Measurements from ENCODE around the gene THY1.
"Not testable (repeated sequence)": the region's sequence is repeated elsewhere in the genome, so short reads cannot be mapped to it uniquely, and the experiment has no call there.

THY1 gene

DNA sequence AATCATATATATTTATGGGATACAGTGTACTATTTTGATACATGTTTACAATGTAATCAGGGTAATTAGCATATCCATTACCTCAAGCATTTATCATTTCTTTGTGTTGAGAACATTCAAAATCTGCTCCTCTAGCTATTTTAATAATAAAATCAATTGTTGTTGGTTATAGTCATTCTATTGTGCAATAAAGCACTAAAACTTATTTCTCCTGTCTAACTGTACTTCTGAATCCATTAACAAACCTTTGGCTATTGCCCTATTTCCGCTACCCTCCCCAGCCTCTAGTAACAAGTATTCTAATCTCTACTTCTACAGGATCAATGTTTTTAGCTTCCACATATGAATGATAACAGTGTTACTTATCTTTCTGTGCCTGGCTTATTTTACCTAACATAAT lies 26.1 kb downstream of the THY1 start:
- Histone ChIP-seq H3K9ac (ENCODE audit: low read length in 5 of 5) (no peak overlapping the region), H3K27ac (ENCODE audit: low read depth, low read length) (no peak overlapping the region), H3K9me3 (ENCODE audit: control insufficient read depth in 5 of 5, low read length in 5 of 5) (peaks cover 3 to 27% (median 10%) of the 10 kb centered on the region in 5 donors), H3K4me1 (ENCODE audit: control insufficient read depth in 5 of 5, insufficient read depth in 5 of 5, low read length in 5 of 5) (no peaks in the 10 kb centered on the region), H3K36me3 (ENCODE audit: control insufficient read depth in 5 of 5, insufficient read depth in 5 of 5, low read length in 5 of 5) (no peaks in the 10 kb centered on the region), H3K27me3 (ENCODE audit: control insufficient read depth in 5 of 5, insufficient read depth in 4 of 5, low read length in 5 of 5) (no peaks in the 10 kb centered on the region), H3K4me3 (ENCODE audit: low read depth in 1 of 5, low read length in 5 of 5) (no peak overlapping the region)

DNA sequence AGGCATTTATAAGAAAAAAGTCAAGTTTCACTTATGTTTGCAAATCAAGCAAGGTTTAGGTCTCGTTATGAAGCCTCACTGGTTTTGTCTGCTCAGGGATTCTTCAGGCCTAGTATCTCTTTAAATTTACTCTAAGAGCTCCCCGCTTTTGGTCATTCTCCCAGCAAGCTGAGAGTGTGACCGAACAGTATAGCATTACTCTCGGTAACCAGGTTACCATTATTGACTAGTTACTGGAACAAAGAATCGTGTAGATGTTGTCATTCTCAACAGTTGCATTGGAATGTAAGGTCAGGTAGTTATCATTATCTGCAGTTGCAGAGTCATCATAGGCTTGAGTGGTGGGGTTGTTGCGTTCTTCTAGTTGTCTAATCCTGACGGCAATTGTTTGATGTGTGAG lies 31.7 kb downstream of the THY1 start:
- Histone ChIP-seq H3K27ac (ENCODE audit: low read depth, low read length) (no peak overlapping the region), H3K36me3 (ENCODE audit: control insufficient read depth in 5 of 5, insufficient read depth in 5 of 5, low read length in 5 of 5) (no peaks in the 10 kb centered on the region), H3K9ac (ENCODE audit: low read length in 5 of 5) (no peak overlapping the region), H3K4me1 (ENCODE audit: control insufficient read depth in 5 of 5, insufficient read depth in 5 of 5, low read length in 5 of 5) (no peaks in the 10 kb centered on the region), H3K9me3 (ENCODE audit: control insufficient read depth in 5 of 5, low read length in 5 of 5) (no peaks in the 10 kb centered on the region), H3K4me3 (ENCODE audit: low read depth in 1 of 5, low read length in 5 of 5) (no peak overlapping the region), H3K27me3 (ENCODE audit: control insufficient read depth in 5 of 5, insufficient read depth in 4 of 5, low read length in 5 of 5) (peaks cover 0 to 2% (median 0%) of the 10 kb centered on the region in 5 donors)

DNA sequence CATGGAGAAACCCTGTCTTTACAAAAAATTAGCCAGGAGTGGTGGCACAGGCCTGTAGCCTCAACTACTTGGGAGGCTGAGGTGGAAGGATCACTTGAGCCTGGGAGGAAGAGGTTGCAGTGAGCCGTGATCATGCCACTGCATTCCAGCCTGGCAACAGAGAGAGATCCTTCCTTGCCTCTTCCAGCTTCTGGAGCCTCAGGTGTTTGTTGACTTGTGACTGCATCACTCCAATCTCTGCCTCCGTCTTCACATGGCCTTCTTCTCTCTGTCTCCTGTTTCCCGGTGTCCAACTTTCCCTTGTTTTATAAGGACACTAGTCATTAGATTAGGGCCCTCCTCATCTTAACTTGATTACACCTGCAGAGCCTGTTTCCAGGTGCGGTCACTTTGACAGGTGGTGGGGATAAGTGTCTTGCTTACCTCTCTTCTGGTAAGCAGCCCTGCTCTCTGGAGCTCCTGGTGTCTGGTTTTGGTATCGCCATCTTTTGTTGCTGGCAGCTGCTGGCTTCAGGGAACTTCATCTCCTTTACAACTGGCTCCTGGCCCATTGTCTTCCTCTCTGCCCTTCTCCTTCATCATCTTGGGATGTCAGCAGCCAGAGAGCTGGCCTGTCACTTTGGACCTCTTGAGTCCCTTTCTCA lies 33.2 kb downstream of the THY1 start:
- Histone ChIP-seq H3K27ac (ENCODE audit: low read depth, low read length) (no peak overlapping the region), H3K36me3 (ENCODE audit: control insufficient read depth in 5 of 5, insufficient read depth in 5 of 5, low read length in 5 of 5) (no peaks in the 10 kb centered on the region), H3K4me3 (ENCODE audit: low read depth in 1 of 5, low read length in 5 of 5) (no peak overlapping the region), H3K4me1 (ENCODE audit: control insufficient read depth in 5 of 5, insufficient read depth in 5 of 5, low read length in 5 of 5) (no peaks in the 10 kb centered on the region), H3K9me3 (ENCODE audit: control insufficient read depth in 5 of 5, low read length in 5 of 5) (no peaks in the 10 kb centered on the region), H3K9ac (ENCODE audit: low read length in 5 of 5) (no peak overlapping the region), H3K27me3 (ENCODE audit: control insufficient read depth in 5 of 5, insufficient read depth in 4 of 5, low read length in 5 of 5) (peaks cover 0 to 2% (median 0%) of the 10 kb centered on the region in 5 donors)

DNA sequence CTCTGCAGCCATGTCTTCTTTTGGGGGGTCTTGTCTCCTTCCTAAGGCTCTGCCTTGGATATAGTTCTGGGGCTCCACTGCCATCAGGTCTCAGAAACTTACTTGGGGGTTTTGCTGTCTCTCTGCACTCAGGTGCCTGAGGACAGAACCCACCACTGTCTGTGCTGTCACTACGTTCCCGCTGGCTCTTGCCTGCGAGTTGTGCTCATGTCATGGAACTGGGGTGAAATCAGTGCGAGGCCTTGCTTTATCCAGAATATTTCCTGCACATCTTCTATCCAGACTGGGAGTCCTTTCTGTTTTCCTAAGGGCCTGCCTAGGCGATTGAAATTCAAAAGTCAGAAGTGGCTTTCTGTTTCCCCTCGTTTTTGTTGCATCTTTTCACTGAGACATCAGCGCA lies 34.9 kb downstream of the THY1 start:
- Histone ChIP-seq H3K4me1 (ENCODE audit: control insufficient read depth in 5 of 5, insufficient read depth in 5 of 5, low read length in 5 of 5) (no peaks in the 10 kb centered on the region), H3K27ac (ENCODE audit: low read depth, low read length) (no peak overlapping the region), H3K27me3 (ENCODE audit: control insufficient read depth in 5 of 5, insufficient read depth in 4 of 5, low read length in 5 of 5) (peaks cover 0 to 2% (median 0%) of the 10 kb centered on the region in 5 donors), H3K9me3 (ENCODE audit: control insufficient read depth in 5 of 5, low read length in 5 of 5) (no peaks in the 10 kb centered on the region), H3K4me3 (ENCODE audit: low read depth in 1 of 5, low read length in 5 of 5) (no peak overlapping the region), H3K36me3 (ENCODE audit: control insufficient read depth in 5 of 5, insufficient read depth in 5 of 5, low read length in 5 of 5) (no peaks in the 10 kb centered on the region), H3K9ac (ENCODE audit: low read length in 5 of 5) (no peak overlapping the region)

DNA sequence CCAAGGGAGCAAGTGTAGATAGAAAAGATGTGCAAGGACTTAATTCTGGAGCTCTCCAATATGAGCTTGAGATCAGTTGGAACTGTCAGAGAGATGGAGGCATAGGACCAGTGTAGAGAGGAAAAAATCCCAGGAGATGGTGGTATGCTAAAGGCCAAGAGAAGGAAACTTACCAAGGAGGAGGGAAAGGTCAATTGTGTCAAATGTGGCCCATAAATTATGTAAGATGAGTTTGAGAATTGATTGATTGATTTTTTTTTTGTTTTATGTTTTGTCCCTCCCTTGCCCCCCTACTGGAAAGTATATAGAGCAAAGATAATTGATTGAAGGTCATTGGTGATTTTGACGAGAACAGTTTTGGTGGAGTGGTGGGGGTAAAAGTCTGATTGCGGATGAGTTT lies 38.6 kb downstream of the THY1 start:
- no peaks in the 10 kb centered on the region for H3K27me3 ChIP-seq (ENCODE audit: control insufficient read depth in 5 of 5, insufficient read depth in 4 of 5, low read length in 5 of 5)
- H3K4me3 ChIP-seq (ENCODE audit: low read depth in 1 of 5, low read length in 5 of 5), result no peak overlapping the region
- H3K9ac ChIP-seq (ENCODE audit: low read length in 5 of 5), result no peak overlapping the region
- no peak overlapping the region for H3K27ac ChIP-seq (ENCODE audit: low read depth, low read length)
- no peaks in the 10 kb centered on the region for H3K9me3 ChIP-seq (ENCODE audit: control insufficient read depth in 5 of 5, low read length in 5 of 5)
- H3K36me3 ChIP-seq (ENCODE audit: control insufficient read depth in 5 of 5, insufficient read depth in 5 of 5, low read length in 5 of 5), result no peaks in the 10 kb centered on the region
- peaks cover 2 to 18% (median 14%) of the 10 kb centered on the region in 5 donors for H3K4me1 ChIP-seq (ENCODE audit: control insufficient read depth in 5 of 5, insufficient read depth in 5 of 5, low read length in 5 of 5)

DNA sequence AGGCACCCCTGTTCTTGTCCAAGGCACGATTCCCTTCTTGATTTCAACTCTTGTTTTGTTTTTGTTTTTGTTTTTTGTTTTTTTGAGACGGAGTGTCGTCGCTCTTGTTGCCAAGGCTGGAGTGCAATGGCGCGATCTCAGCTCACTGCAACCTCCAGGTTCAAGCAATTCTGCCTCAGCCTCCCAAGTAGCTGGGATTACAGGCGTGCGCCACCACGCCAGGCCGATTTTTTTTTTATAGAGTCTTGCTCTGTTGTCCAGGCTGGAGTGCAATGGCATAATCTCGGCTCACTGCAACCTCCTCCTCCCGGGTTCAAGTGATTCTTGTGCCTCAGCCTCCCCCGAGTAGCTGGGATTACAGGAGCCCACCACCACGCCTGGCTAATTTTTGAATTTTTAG lies 40.5 kb downstream of the THY1 start:
- H3K36me3 ChIP-seq (ENCODE audit: control insufficient read depth in 5 of 5, insufficient read depth in 5 of 5, low read length in 5 of 5); H3K27ac ChIP-seq (ENCODE audit: low read depth, low read length); H3K9me3 ChIP-seq (ENCODE audit: control insufficient read depth in 5 of 5, low read length in 5 of 5); H3K9ac ChIP-seq (ENCODE audit: low read length in 5 of 5); H3K27me3 ChIP-seq (ENCODE audit: control insufficient read depth in 5 of 5, insufficient read depth in 4 of 5, low read length in 5 of 5): not testable (repeated sequence)
- peaks cover 2 to 18% (median 14%) of the 10 kb centered on the region in 5 donors for H3K4me1 ChIP-seq (ENCODE audit: control insufficient read depth in 5 of 5, insufficient read depth in 5 of 5, low read length in 5 of 5)
- H3K4me3 ChIP-seq (ENCODE audit: low read depth in 1 of 5, low read length in 5 of 5), result peak overlapping the region in 1 of 5 donors; percentile 64

DNA sequence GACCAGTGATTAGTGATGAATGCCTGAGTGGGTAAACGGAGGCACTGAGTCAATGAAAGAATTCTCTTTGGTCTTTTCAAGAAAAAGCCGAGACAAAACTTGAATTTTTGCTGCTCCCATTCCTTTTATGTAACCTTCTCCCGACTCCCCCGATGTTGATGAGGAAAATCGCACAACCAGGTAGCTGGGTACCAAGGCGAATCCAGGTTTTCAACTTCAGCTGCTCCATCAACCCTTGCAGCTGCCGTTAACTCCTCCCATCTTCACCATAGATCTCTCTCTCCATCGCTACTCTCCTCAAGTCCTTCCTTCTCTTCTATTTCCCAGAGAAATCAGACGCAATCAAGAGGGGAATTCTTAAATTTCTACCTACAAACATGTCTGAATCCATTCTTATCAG lies 40.9 kb downstream of the THY1 start:
- no peak overlapping the region for H3K27ac ChIP-seq (ENCODE audit: low read depth, low read length)
- no peaks in the 10 kb centered on the region for H3K9me3 ChIP-seq (ENCODE audit: control insufficient read depth in 5 of 5, low read length in 5 of 5)
- peaks cover 2 to 18% (median 14%) of the 10 kb centered on the region in 5 donors for H3K4me1 ChIP-seq (ENCODE audit: control insufficient read depth in 5 of 5, insufficient read depth in 5 of 5, low read length in 5 of 5)
- no peaks in the 10 kb centered on the region for H3K27me3 ChIP-seq (ENCODE audit: control insufficient read depth in 5 of 5, insufficient read depth in 4 of 5, low read length in 5 of 5)
- peak overlapping the region; percentile 46 to 81 (median 70) for H3K4me3 ChIP-seq (ENCODE audit: low read depth in 1 of 5, low read length in 5 of 5)
- H3K36me3 ChIP-seq (ENCODE audit: control insufficient read depth in 5 of 5, insufficient read depth in 5 of 5, low read length in 5 of 5), result no peaks in the 10 kb centered on the region
- H3K9ac ChIP-seq (ENCODE audit: low read length in 5 of 5), result peak overlapping the region in 2 of 5 donors; percentile 41 to 53

DNA sequence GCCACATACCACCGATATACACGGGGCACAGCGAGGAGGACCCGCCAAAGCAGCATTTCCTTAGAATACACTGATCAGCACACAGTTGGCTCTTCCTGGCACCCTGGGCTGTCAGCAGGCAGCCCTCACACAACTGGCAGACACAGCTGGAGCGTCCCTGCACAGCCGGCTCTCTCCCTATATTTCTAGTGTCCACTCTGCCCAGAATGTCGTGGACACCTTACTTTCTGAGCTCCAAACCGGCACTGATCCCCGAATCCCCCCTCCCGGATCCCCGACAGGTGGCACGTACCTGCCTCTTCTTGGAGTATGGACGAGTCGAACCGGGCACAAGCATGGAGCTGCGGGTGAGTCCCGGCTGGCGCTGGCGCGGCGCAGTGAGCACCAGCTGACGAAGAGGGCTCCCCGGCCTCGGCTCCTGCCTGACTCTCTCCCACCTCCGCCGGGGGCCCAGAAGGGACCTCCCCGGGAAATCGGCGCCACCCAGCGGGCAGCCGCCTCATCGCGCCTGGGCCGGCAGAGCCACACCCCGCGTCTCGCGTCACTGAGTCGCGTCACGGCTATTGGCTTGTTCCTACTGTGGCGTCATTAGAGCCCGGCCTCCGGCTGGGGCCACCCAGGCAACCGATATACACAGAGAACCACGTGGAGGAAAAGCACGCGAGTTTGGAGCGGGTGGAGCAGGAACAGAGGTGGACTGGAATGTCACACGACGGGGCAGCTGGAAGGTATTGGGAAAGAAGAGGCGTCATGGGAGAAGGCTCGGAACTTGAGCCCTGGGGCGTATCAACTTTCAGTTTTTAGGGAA lies 41.6 kb downstream of the THY1 start, which contains the start of gene USP2:
USP2 (minus strand) TSS at position 510 of the 808 bp plus-strand sequence. CDS start 8,210 bp downstream, outside the sequence.
- H3K27ac ChIP-seq (ENCODE audit: low read depth, low read length), result no peak within 1 kb of the TSS
- H3K4me3 ChIP-seq (ENCODE audit: low read depth in 1 of 5, low read length in 5 of 5), result peak within 1 kb of the TSS; percentile 56 to 81 (median 70)
- peaks cover 5 to 20% (median 16%) of the 10 kb centered on the region in 5 donors for H3K4me1 ChIP-seq (ENCODE audit: control insufficient read depth in 5 of 5, insufficient read depth in 5 of 5, low read length in 5 of 5)
- H3K36me3 ChIP-seq (ENCODE audit: control insufficient read depth in 5 of 5, insufficient read depth in 5 of 5, low read length in 5 of 5), result no peaks in the 10 kb centered on the region
- H3K9ac ChIP-seq (ENCODE audit: low read length in 5 of 5), result peak within 1 kb of the TSS in 4 of 5 donors; percentile 52 to 71 (median 56)
- H3K27me3 ChIP-seq (ENCODE audit: control insufficient read depth in 5 of 5, insufficient read depth in 4 of 5, low read length in 5 of 5), result no peaks in the 10 kb centered on the region
- no peaks in the 10 kb centered on the region for H3K9me3 ChIP-seq (ENCODE audit: control insufficient read depth in 5 of 5, low read length in 5 of 5)

DNA sequence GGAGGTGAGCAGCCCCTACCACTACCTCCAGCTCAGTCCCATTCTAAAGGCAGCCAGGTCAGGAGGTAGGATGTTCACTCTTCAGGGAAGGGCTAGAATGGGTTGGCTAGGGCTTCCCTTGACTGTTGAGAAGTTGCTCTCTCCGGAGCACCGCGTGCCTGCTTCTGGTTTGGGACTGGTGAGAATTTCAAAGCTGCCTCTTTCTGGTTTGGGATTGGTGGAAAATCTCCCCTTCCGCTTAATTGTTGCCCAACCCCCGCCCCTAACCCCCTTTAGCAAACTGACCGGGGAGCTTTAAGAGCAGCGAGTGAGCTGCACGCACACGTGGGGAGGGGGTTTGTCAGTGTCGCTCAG lies 42.2 kb downstream of the THY1 start:
- Histone ChIP-seq H3K27me3 (ENCODE audit: control insufficient read depth in 5 of 5, insufficient read depth in 4 of 5, low read length in 5 of 5) (no peaks in the 10 kb centered on the region), H3K4me3 (ENCODE audit: low read depth in 1 of 5, low read length in 5 of 5) (peak overlapping the region; percentile 56 to 72 (median 70)), H3K36me3 (ENCODE audit: control insufficient read depth in 5 of 5, insufficient read depth in 5 of 5, low read length in 5 of 5) (no peaks in the 10 kb centered on the region), H3K4me1 (ENCODE audit: control insufficient read depth in 5 of 5, insufficient read depth in 5 of 5, low read length in 5 of 5) (peaks cover 7 to 26% (median 22%) of the 10 kb centered on the region in 5 donors), H3K9me3 (ENCODE audit: control insufficient read depth in 5 of 5, low read length in 5 of 5) (no peaks in the 10 kb centered on the region), H3K9ac (ENCODE audit: low read length in 5 of 5) (peak overlapping the region in 4 of 5 donors; percentile 50 to 71 (median 56)), H3K27ac (ENCODE audit: low read depth, low read length) (no peak overlapping the region)

DNA sequence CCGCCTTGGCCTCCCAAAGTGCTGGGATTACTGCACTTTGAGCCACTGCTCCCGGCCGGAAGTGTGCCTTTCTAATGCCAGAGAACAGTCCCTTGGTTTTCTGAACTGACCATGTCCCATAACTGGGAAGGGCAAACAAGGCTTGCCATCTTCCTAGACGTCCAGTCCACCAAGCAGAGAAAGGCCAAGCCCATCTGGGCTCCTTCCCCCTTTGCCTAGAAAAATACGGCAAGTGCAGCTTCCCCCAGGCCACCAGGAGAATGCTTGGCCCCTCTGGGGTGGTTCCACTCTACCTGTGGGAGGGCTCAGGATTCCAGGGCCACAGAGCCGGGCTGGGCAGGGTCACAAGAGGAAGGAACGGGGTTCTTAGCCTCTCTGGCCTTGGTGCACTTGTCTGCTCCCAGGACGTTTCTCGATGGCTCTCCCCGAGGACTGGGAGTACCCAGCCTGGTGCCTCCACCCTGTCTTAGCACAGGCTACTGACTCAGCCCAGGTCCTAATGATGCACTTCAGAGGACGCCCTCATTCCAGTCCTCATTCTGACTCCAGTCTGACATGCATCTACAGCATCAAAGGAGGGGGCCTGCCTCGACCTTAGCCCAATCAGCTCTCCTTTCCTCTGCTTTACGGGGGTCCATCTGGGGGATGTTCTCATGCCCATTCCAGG lies 42.7 kb downstream of the THY1 start:
- Histone ChIP-seq H3K27ac (ENCODE audit: low read depth, low read length) (no peak overlapping the region), H3K27me3 (ENCODE audit: control insufficient read depth in 5 of 5, insufficient read depth in 4 of 5, low read length in 5 of 5) (no peaks in the 10 kb centered on the region), H3K9ac (ENCODE audit: low read length in 5 of 5) (no peak overlapping the region), H3K4me3 (ENCODE audit: low read depth in 1 of 5, low read length in 5 of 5) (peak overlapping the region in 1 of 5 donors; percentile 64), H3K36me3 (ENCODE audit: control insufficient read depth in 5 of 5, insufficient read depth in 5 of 5, low read length in 5 of 5) (no peaks in the 10 kb centered on the region), H3K4me1 (ENCODE audit: control insufficient read depth in 5 of 5, insufficient read depth in 5 of 5, low read length in 5 of 5) (peaks cover 7 to 31% (median 27%) of the 10 kb centered on the region in 5 donors), H3K9me3 (ENCODE audit: control insufficient read depth in 5 of 5, low read length in 5 of 5) (no peaks in the 10 kb centered on the region)
